ENCODE results near the gene ARFGEF3.

ARFGEF3 gene

GRCh38 chr6:138235693-138236092, 74.0 kb downstream of the ARFGEF3 start:
- no peaks in the 10 kb centered on the region for H3K4me1 Mint-ChIP-seq (ENCODE audit: low read depth)
- H3K36me3 Mint-ChIP-seq (ENCODE audit: low read depth) = no peaks in the 10 kb centered on the region
- peaks cover 20% of the 10 kb centered on the region for H3K27me3 Mint-ChIP-seq (ENCODE audit: low read depth)
- no peak overlapping the region for H3K27ac Mint-ChIP-seq
- no peaks in the 10 kb centered on the region for H3K9me3 Mint-ChIP-seq
- no peak overlapping the region for H3K4me3 Mint-ChIP-seq

GRCh38 chr6:138237463-138237862, 75.7 kb downstream of the ARFGEF3 start:
- H3K27me3 Mint-ChIP-seq (ENCODE audit: low read depth) = peaks cover 16% of the 10 kb centered on the region
- H3K27ac Mint-ChIP-seq = no peak overlapping the region
- no peaks in the 10 kb centered on the region for H3K4me1 Mint-ChIP-seq (ENCODE audit: low read depth)
- H3K9me3 Mint-ChIP-seq = no peaks in the 10 kb centered on the region
- H3K4me3 Mint-ChIP-seq = no peak overlapping the region
- no peaks in the 10 kb centered on the region for H3K36me3 Mint-ChIP-seq (ENCODE audit: low read depth)

- no peaks in the 10 kb centered on the region for H3K9me3 Mint-ChIP-seq
- peaks cover 11% of the 10 kb centered on the region for H3K27me3 Mint-ChIP-seq (ENCODE audit: low read depth)
- no peak overlapping the region for H3K4me3 Mint-ChIP-seq
- H3K27ac Mint-ChIP-seq = no peak overlapping the region
- no peaks in the 10 kb centered on the region for H3K36me3 Mint-ChIP-seq (ENCODE audit: low read depth)
- H3K4me1 Mint-ChIP-seq (ENCODE audit: low read depth) = no peaks in the 10 kb centered on the region
Observed at GRCh38 chr6:138238368-138238767, 76.6 kb downstream of the ARFGEF3 start.

- Mint-ChIP-seq H3K4me1 (ENCODE audit: low read depth) (no peaks in the 10 kb centered on the region), H3K4me3 (no peak overlapping the region), H3K9me3 (no peaks in the 10 kb centered on the region), H3K27me3 (ENCODE audit: low read depth) (peaks cover 5% of the 10 kb centered on the region), H3K36me3 (ENCODE audit: low read depth) (no peaks in the 10 kb centered on the region), H3K27ac (no peak overlapping the region)
Observed at GRCh38 chr6:138239774-138240173, 78.0 kb downstream of the ARFGEF3 start.

- Mint-ChIP-seq H3K9me3 (no peaks in the 10 kb centered on the region), H3K27ac (no peak overlapping the region), H3K4me3 (no peak overlapping the region), H3K4me1 (ENCODE audit: low read depth) (no peaks in the 10 kb centered on the region), H3K27me3 (ENCODE audit: low read depth) (peaks cover 5% of the 10 kb centered on the region), H3K36me3 (ENCODE audit: low read depth) (no peaks in the 10 kb centered on the region)
Observed at GRCh38 chr6:138240476-138241245, 78.9 kb downstream of the ARFGEF3 start.

- H3K27me3 Mint-ChIP-seq (ENCODE audit: low read depth) = peaks cover 5% of the 10 kb centered on the region
- no peak overlapping the region for H3K27ac Mint-ChIP-seq
Observed at GRCh38 chr6:138241381-138241780, 79.6 kb downstream of the ARFGEF3 start.

GRCh38 chr6:138241934-138242333, 80.2 kb downstream of the ARFGEF3 start:
- H3K4me1 Mint-ChIP-seq (ENCODE audit: low read depth) = no peaks in the 10 kb centered on the region
- H3K27ac Mint-ChIP-seq = no peak overlapping the region
- H3K36me3 Mint-ChIP-seq (ENCODE audit: low read depth) = no peaks in the 10 kb centered on the region
- H3K9me3 Mint-ChIP-seq = no peaks in the 10 kb centered on the region
- H3K27me3 Mint-ChIP-seq (ENCODE audit: low read depth) = peaks cover 5% of the 10 kb centered on the region
- no peak overlapping the region for H3K4me3 Mint-ChIP-seq

More at GRCh38 chr6:138241381-138241780, 79.6 kb downstream of the ARFGEF3 start:
- Mint-ChIP-seq H3K9me3 (no peaks in the 10 kb centered on the region), H3K36me3 (ENCODE audit: low read depth) (no peaks in the 10 kb centered on the region), H3K4me1 (ENCODE audit: low read depth) (no peaks in the 10 kb centered on the region), H3K4me3 (no peak overlapping the region)

GRCh38 chr6:138242987-138243592, 81.4 kb downstream of the ARFGEF3 start:
- no peak overlapping the region for H3K4me3 Mint-ChIP-seq
- peaks cover 5% of the 10 kb centered on the region for H3K27me3 Mint-ChIP-seq (ENCODE audit: low read depth)
- H3K9me3 Mint-ChIP-seq = no peaks in the 10 kb centered on the region
- H3K27ac Mint-ChIP-seq = no peak overlapping the region
- H3K36me3 Mint-ChIP-seq (ENCODE audit: low read depth) = no peaks in the 10 kb centered on the region
- H3K4me1 Mint-ChIP-seq (ENCODE audit: low read depth) = no peaks in the 10 kb centered on the region

GRCh38 chr6:138245751-138246150, 84.0 kb downstream of the ARFGEF3 start:
- no peaks in the 10 kb centered on the region for H3K9me3 Mint-ChIP-seq
- H3K4me1 Mint-ChIP-seq (ENCODE audit: low read depth) = no peaks in the 10 kb centered on the region
- H3K36me3 Mint-ChIP-seq (ENCODE audit: low read depth) = no peaks in the 10 kb centered on the region
- peaks cover 5% of the 10 kb centered on the region for H3K27me3 Mint-ChIP-seq (ENCODE audit: low read depth)
- no peak overlapping the region for H3K4me3 Mint-ChIP-seq
- H3K27ac Mint-ChIP-seq = no peak overlapping the region

- no peak overlapping the region for H3K4me3 Mint-ChIP-seq
- no peak overlapping the region for H3K27ac Mint-ChIP-seq
- no peaks in the 10 kb centered on the region for H3K4me1 Mint-ChIP-seq (ENCODE audit: low read depth)
- peaks cover 5% of the 10 kb centered on the region for H3K27me3 Mint-ChIP-seq (ENCODE audit: low read depth)
- no peaks in the 10 kb centered on the region for H3K36me3 Mint-ChIP-seq (ENCODE audit: low read depth)
- H3K9me3 Mint-ChIP-seq = no peaks in the 10 kb centered on the region
Observed at GRCh38 chr6:138246650-138247440, 85.1 kb downstream of the ARFGEF3 start.

GRCh38 chr6:138248011-138248410, 86.3 kb downstream of the ARFGEF3 start:
- H3K27me3 Mint-ChIP-seq (ENCODE audit: low read depth) = peaks cover 6% of the 10 kb centered on the region
- no peak overlapping the region for H3K27ac Mint-ChIP-seq
- H3K4me1 Mint-ChIP-seq (ENCODE audit: low read depth) = no peaks in the 10 kb centered on the region
- H3K4me3 Mint-ChIP-seq = no peak overlapping the region
- no peaks in the 10 kb centered on the region for H3K36me3 Mint-ChIP-seq (ENCODE audit: low read depth)
- no peaks in the 10 kb centered on the region for H3K9me3 Mint-ChIP-seq

GRCh38 chr6:138248878-138249277, 87.1 kb downstream of the ARFGEF3 start:
- Mint-ChIP-seq H3K4me1 (ENCODE audit: low read depth) (no peaks in the 10 kb centered on the region), H3K4me3 (no peak overlapping the region), H3K36me3 (ENCODE audit: low read depth) (no peaks in the 10 kb centered on the region), H3K27ac (no peak overlapping the region), H3K27me3 (ENCODE audit: low read depth) (peaks cover 6% of the 10 kb centered on the region), H3K9me3 (no peaks in the 10 kb centered on the region)

GRCh38 chr6:138250053-138250452, 88.3 kb downstream of the ARFGEF3 start:
- Mint-ChIP-seq H3K27me3 (ENCODE audit: low read depth) (peaks cover 6% of the 10 kb centered on the region), H3K9me3 (no peaks in the 10 kb centered on the region), H3K36me3 (ENCODE audit: low read depth) (no peaks in the 10 kb centered on the region)

GRCh38 chr6:138250513-138251247, 88.9 kb downstream of the ARFGEF3 start:
- Mint-ChIP-seq H3K4me1 (ENCODE audit: low read depth) (no peaks in the 10 kb centered on the region), H3K4me3 (no peak overlapping the region), H3K27ac (no peak overlapping the region), H3K27me3 (ENCODE audit: low read depth) (peaks cover 6% of the 10 kb centered on the region), H3K9me3 (no peaks in the 10 kb centered on the region), H3K36me3 (ENCODE audit: low read depth) (no peaks in the 10 kb centered on the region)

More at GRCh38 chr6:138250053-138250452, 88.3 kb downstream of the ARFGEF3 start:
- H3K27ac Mint-ChIP-seq = no peak overlapping the region
- no peaks in the 10 kb centered on the region for H3K4me1 Mint-ChIP-seq (ENCODE audit: low read depth)
- no peak overlapping the region for H3K4me3 Mint-ChIP-seq
